ENCODE measurements around the gene DLGAP4. TPM values are rescaled to one million over a fixed set of nuclear protein-coding genes. Genes with fewer than 3 reads are reported as not detected.

Gene DLGAP4
- total and polyA plus RNA-seq, 4 donors, result 17.8 to 121 (median 70.7) TPM

GRCh38 chr20:36313476-36313875 lies 7.3 kb downstream of the DLGAP4 start:
- Histone ChIP-seq H3K27ac (ENCODE audit: low read depth, low read length) (no peak overlapping the region), H3K27me3 (ENCODE audit: control insufficient read depth, insufficient read depth, low read length) (no peaks in the 10 kb centered on the region), H3K4me1 (ENCODE audit: control insufficient read depth, insufficient read depth, low read length) (peaks cover 17% of the 10 kb centered on the region), H3K36me3 (ENCODE audit: control insufficient read depth, insufficient read depth, low read length) (peaks cover 2% of the 10 kb centered on the region), H3K9me3 (ENCODE audit: control insufficient read depth, insufficient read depth, low read length) (no peaks in the 10 kb centered on the region), H3K4me3 (ENCODE audit: low read depth, low read length) (no peak overlapping the region)
- 68% methylated on average over 3 of the region's 3 CpGs for WGBS (ENCODE audit: insufficient coverage)
- no peak for DNase-seq (ENCODE audit: low read depth in 4 of 6, low spot score in 6 of 6)

DNA sequence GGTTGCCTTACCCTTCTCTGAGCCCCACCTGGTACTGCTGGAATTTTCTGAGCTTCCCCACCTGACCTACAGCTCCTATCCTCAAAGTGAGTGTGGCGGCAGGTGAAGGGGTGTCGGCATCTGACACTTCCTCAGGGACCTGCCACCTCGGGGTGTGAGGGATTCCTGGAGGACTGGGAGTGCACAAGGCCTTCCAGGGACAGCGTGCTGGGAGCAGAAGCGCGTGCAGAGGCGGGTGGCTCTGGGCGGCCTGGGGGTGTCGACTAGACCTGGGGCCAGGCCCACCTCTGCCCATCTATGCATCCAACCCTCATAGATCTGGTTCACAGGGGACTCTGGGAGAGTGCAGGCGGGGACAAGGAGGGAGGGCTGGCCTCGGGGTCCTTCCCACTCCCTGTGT lies 7.8 kb downstream of the DLGAP4 start:
- no peak overlapping the region for H3K27ac ChIP-seq (ENCODE audit: low read depth, low read length)
- DNase-seq (ENCODE audit: low read depth in 4 of 6, low spot score in 6 of 6), result no peak
- peaks cover 2% of the 10 kb centered on the region for H3K36me3 ChIP-seq (ENCODE audit: control insufficient read depth, insufficient read depth, low read length)
- 74% methylated on average over 6 of the region's 11 CpGs for WGBS (ENCODE audit: insufficient coverage)
- peaks cover 14% of the 10 kb centered on the region for H3K4me1 ChIP-seq (ENCODE audit: control insufficient read depth, insufficient read depth, low read length)
- H3K9me3 ChIP-seq (ENCODE audit: control insufficient read depth, insufficient read depth, low read length), result no peaks in the 10 kb centered on the region
- H3K4me3 ChIP-seq (ENCODE audit: low read depth, low read length), result no peak overlapping the region
- H3K27me3 ChIP-seq (ENCODE audit: control insufficient read depth, insufficient read depth, low read length), result no peaks in the 10 kb centered on the region

- DNase-seq (ENCODE audit: low read depth in 4 of 6, low spot score in 6 of 6), result no peak
- Histone ChIP-seq H3K27me3 (ENCODE audit: control insufficient read depth, insufficient read depth, low read length) (no peaks in the 10 kb centered on the region), H3K4me3 (ENCODE audit: low read depth, low read length) (no peak overlapping the region), H3K27ac (ENCODE audit: low read depth, low read length) (no peak overlapping the region), H3K36me3 (ENCODE audit: control insufficient read depth, insufficient read depth, low read length) (peaks cover 2% of the 10 kb centered on the region), H3K9me3 (ENCODE audit: control insufficient read depth, insufficient read depth, low read length) (no peaks in the 10 kb centered on the region), H3K4me1 (ENCODE audit: control insufficient read depth, insufficient read depth, low read length) (peaks cover 8% of the 10 kb centered on the region)
- 54% methylated on average over 10 of the region's 12 CpGs for WGBS (ENCODE audit: insufficient coverage)
Measured at GRCh38 chr20:36314734-36315544, 8.8 kb downstream of the DLGAP4 start.

DNA sequence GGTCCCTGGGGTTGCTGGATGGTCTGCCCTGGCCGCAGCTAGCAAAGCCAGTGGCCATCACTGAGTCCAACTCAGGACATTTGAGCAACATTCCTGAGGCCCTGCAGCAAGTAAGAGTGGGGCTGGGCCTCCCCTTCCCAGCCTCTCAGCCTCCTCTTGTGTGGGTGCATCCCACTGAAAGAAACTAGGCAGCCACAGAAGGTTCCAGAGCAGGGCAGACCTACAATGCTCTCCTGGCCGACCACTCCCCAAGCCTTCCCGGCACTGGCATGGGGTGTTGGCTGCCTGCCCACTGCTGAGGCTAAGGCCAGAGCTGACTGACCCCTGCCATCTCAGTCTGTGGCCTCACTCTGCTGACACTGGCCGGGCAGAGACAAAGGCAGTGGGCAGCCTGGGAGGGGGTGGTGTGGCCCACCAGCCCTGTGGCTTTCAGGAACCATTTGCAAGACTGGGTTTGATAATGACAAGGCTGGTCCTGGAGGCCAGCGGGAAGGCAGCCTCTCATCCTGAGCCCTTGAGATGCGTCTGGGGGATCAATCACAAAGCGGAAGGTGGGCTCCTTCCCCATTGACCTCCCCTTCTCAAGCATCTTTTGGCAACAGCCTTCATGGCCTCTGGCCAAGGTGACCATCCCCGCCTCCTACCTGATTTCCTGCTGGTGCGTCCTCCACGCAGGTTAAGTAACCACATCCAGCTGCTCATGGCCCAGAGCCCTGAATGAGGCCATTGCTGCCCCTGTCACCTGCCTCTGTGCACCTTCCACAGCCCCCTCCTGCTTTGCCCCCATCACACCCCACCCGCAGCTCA lies 9.6 kb downstream of the DLGAP4 start:
- H3K4me3 ChIP-seq (ENCODE audit: low read depth, low read length), result no peak overlapping the region
- 67% methylated on average over 11 of the region's 11 CpGs for WGBS (ENCODE audit: insufficient coverage)
- no peaks in the 10 kb centered on the region for H3K9me3 ChIP-seq (ENCODE audit: control insufficient read depth, insufficient read depth, low read length)
- DNase-seq (ENCODE audit: low read depth in 4 of 6, low spot score in 6 of 6), result no peak
- no peaks in the 10 kb centered on the region for H3K27me3 ChIP-seq (ENCODE audit: control insufficient read depth, insufficient read depth, low read length)
- H3K27ac ChIP-seq (ENCODE audit: low read depth, low read length), result no peak overlapping the region
- H3K36me3 ChIP-seq (ENCODE audit: control insufficient read depth, insufficient read depth, low read length), result peaks cover 2% of the 10 kb centered on the region
- peaks cover 8% of the 10 kb centered on the region for H3K4me1 ChIP-seq (ENCODE audit: control insufficient read depth, insufficient read depth, low read length)

DNA sequence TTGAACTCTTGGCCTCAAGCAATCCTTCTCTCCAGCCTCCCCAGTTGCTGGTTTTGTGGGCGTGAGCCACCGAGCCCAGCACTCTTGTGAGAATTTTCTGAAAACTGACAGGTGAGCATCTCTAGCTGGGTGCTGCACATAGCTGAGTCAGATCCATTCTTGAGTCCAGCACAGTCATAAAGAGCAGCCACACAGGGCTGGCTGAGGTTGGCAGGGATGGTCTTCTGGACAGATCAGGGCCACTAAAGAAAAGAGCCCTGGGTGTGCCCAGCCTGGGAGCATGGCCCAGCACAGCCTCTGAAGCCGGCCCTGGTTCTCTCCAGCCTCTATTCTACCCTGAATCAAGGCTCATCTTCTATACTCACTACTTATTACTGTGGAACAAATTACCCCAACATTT lies 11.5 kb downstream of the DLGAP4 start:
- no peak for DNase-seq (ENCODE audit: low read depth in 4 of 6, low spot score in 6 of 6)
- Histone ChIP-seq H3K36me3 (ENCODE audit: control insufficient read depth, insufficient read depth, low read length) (peaks cover 7% of the 10 kb centered on the region), H3K9me3 (ENCODE audit: control insufficient read depth, insufficient read depth, low read length) (no peaks in the 10 kb centered on the region), H3K4me3 (ENCODE audit: low read depth, low read length) (no peak overlapping the region), H3K27me3 (ENCODE audit: control insufficient read depth, insufficient read depth, low read length) (no peaks in the 10 kb centered on the region), H3K27ac (ENCODE audit: low read depth, low read length) (no peak overlapping the region), H3K4me1 (ENCODE audit: control insufficient read depth, insufficient read depth, low read length) (peaks cover 3% of the 10 kb centered on the region)
- 100% methylated on average over 1 of the region's 3 CpGs for WGBS (ENCODE audit: insufficient coverage)

GRCh38 chr20:36318166-36318565 lies 12.0 kb downstream of the DLGAP4 start:
- H3K36me3 ChIP-seq (ENCODE audit: control insufficient read depth, insufficient read depth, low read length), result peaks cover 7% of the 10 kb centered on the region
- H3K27ac ChIP-seq (ENCODE audit: low read depth, low read length), result no peak overlapping the region
- 83% methylated on average over 2 of the region's 3 CpGs for WGBS (ENCODE audit: insufficient coverage)
- peaks cover 3% of the 10 kb centered on the region for H3K4me1 ChIP-seq (ENCODE audit: control insufficient read depth, insufficient read depth, low read length)
- DNase-seq (ENCODE audit: low read depth in 4 of 6, low spot score in 6 of 6), result no peak
- H3K4me3 ChIP-seq (ENCODE audit: low read depth, low read length), result no peak overlapping the region
- H3K9me3 ChIP-seq (ENCODE audit: control insufficient read depth, insufficient read depth, low read length), result no peaks in the 10 kb centered on the region
- H3K27me3 ChIP-seq (ENCODE audit: control insufficient read depth, insufficient read depth, low read length), result no peaks in the 10 kb centered on the region

GRCh38 chr20:36319356-36320260 lies 13.5 kb downstream of the DLGAP4 start:
- WGBS (ENCODE audit: insufficient coverage), result 53% methylated on average over 11 of the region's 12 CpGs
- Histone ChIP-seq H3K27me3 (ENCODE audit: control insufficient read depth, insufficient read depth, low read length) (no peaks in the 10 kb centered on the region), H3K36me3 (ENCODE audit: control insufficient read depth, insufficient read depth, low read length) (peaks cover 7% of the 10 kb centered on the region), H3K4me1 (ENCODE audit: control insufficient read depth, insufficient read depth, low read length) (peaks cover 3% of the 10 kb centered on the region), H3K27ac (ENCODE audit: low read depth, low read length) (no peak overlapping the region), H3K9me3 (ENCODE audit: control insufficient read depth, insufficient read depth, low read length) (no peaks in the 10 kb centered on the region), H3K4me3 (ENCODE audit: low read depth, low read length) (no peak overlapping the region)
- no peak for DNase-seq (ENCODE audit: low read depth in 4 of 6, low spot score in 6 of 6)

GRCh38 chr20:36320261-36320897 lies 14.2 kb downstream of the DLGAP4 start:
- Histone ChIP-seq H3K36me3 (ENCODE audit: control insufficient read depth, insufficient read depth, low read length) (peaks cover 7% of the 10 kb centered on the region), H3K27me3 (ENCODE audit: control insufficient read depth, insufficient read depth, low read length) (no peaks in the 10 kb centered on the region), H3K27ac (ENCODE audit: low read depth, low read length) (no peak overlapping the region), H3K4me3 (ENCODE audit: low read depth, low read length) (no peak overlapping the region), H3K4me1 (ENCODE audit: control insufficient read depth, insufficient read depth, low read length) (peaks cover 3% of the 10 kb centered on the region), H3K9me3 (ENCODE audit: control insufficient read depth, insufficient read depth, low read length) (no peaks in the 10 kb centered on the region)
- WGBS (ENCODE audit: insufficient coverage), result 58% methylated on average over 5 of the region's 8 CpGs
- DNase-seq (ENCODE audit: low read depth in 4 of 6, low spot score in 6 of 6), result no peak
